Bronchial epithelial cell (primary cell): ENCODE data around the gene ABCD2. TPM values are rescaled to one million over a fixed set of nuclear protein-coding genes. Genes with fewer than 3 reads are reported as not detected.
"Not testable (repeated sequence)": the region's sequence is repeated elsewhere in the genome, so short reads cannot be mapped to it uniquely, and the experiment has no call there.

Experiments
- DNase-seq: peaks from one replicate; pipeline ENCODE4 v3.0.0-alpha.2; 2010; ENCODE audit warnings: low read depth
- FAIRE-seq: peaks from 2 replicates; lab custom pipeline; 2011; peaks lifted over from hg19 to GRCh38; lab: Jason Lieb, UNC
- H3K27me3 ChIP-seq: 2 replicates; pipeline ENCODE4 v1.5.1; 2011; ENCODE audit warnings: low read length; ENCODE audit not compliant: control insufficient read depth, insufficient read depth
- H3K36me3 ChIP-seq: 2 replicates; pipeline ENCODE4 v1.5.1; 2011; ENCODE audit warnings: low read length; ENCODE audit not compliant: control insufficient read depth, insufficient read depth
- H3K4me3 ChIP-seq: 2 replicates; pipeline ENCODE4 v1.5.1; 2011; ENCODE audit warnings: mild to moderate bottlenecking, low read depth, low read length, control low read depth
- CTCF ChIP-seq: IDR thresholded peaks from 2 replicates; pipeline ENCODE4 v1.5.1; 2011; ENCODE audit warnings: mild to moderate bottlenecking, moderate library complexity, low read length, control low read depth, inconsistent platforms; ENCODE audit not compliant: insufficient read depth, severe bottlenecking
- total RNA-seq: library from RNA; depleted of rRNA; stranded (reverse); fragments of >200 nt; gene quantifications from 2 replicates; pipeline ENCODE4 v1.2.1, GENCODE V29; 2014

The ABCD2 gene
- total RNA-seq, 1 donor from 2014 or later, result not detected

GRCh38 chr12:39573971-39574370, 45.6 kb downstream of the ABCD2 start:
- no peak for TF ChIP-seq CTCF
- no peak for FAIRE-seq
- no peaks in the 10 kb centered on the region for H3K27me3 ChIP-seq

GRCh38 chr12:39572551-39572950, 47.1 kb downstream of the ABCD2 start:
- no peaks in the 10 kb centered on the region for H3K36me3 ChIP-seq
- no peak overlapping the region for H3K4me3 ChIP-seq
- no peak for TF ChIP-seq CTCF
- DNase-seq (no peak), FAIRE-seq (no peak)
- no peaks in the 10 kb centered on the region for H3K27me3 ChIP-seq

More at GRCh38 chr12:39573971-39574370, 45.6 kb downstream of the ABCD2 start:
- DNase-seq, result peak; percentile 2
- no peak overlapping the region for H3K4me3 ChIP-seq
- no peaks in the 10 kb centered on the region for H3K36me3 ChIP-seq

- Histone ChIP-seq H3K27me3 (no peaks in the 10 kb centered on the region), H3K4me3 (no peak overlapping the region), H3K36me3 (no peaks in the 10 kb centered on the region)
- TF ChIP-seq CTCF, result no peak
- FAIRE-seq (no peak), DNase-seq (peak; percentile 46)
These were observed 48.3 kb downstream of the ABCD2 start for GRCh38 chr12:39571351-39571750.

GRCh38 chr12:39553476-39553875, 66.1 kb downstream of the ABCD2 start:
- TF ChIP-seq CTCF, result no peak
- no peaks in the 10 kb centered on the region for H3K36me3 ChIP-seq
- FAIRE-seq, result no peak
- H3K4me3 ChIP-seq, result no peak overlapping the region
- peak; percentile 60 for DNase-seq
- H3K27me3 ChIP-seq, result no peaks in the 10 kb centered on the region

- not testable (repeated sequence) for H3K4me3 ChIP-seq, H3K27me3 ChIP-seq, DNase-seq, FAIRE-seq, H3K36me3 ChIP-seq
These were observed 75.4 kb downstream of the ABCD2 start for GRCh38 chr12:39544211-39544610.

- no peak for FAIRE-seq
- Histone ChIP-seq H3K4me3 (no peak overlapping the region), H3K36me3 (no peaks in the 10 kb centered on the region), H3K27me3 (no peaks in the 10 kb centered on the region)
- DNase-seq, result no peak
- no peak for TF ChIP-seq CTCF
These were observed 78.1 kb downstream of the ABCD2 start for GRCh38 chr12:39541471-39541870.
